Upper lobe of left lung (tissue), 6 donors: ENCODE results near the gene DACT2. TPM values are rescaled to one million over a fixed set of nuclear protein-coding genes. Genes with fewer than 3 reads are reported as not detected.
A peak's percentile ranks its signal among the peaks of the same experiment; 100 is the strongest.
"Not testable (repeated sequence)": the region's sequence is repeated elsewhere in the genome, so short reads cannot be mapped to it uniquely, and the experiment has no call there.

Experiments
- ATAC-seq, 2 donors: fragments of 200-7000 bp; cut with Tn5 transposase; one replicate each; pipeline ENCODE4 v1.9.1; 2022; ENCODE audit warnings: mild to moderate bottlenecking in 2 of 2, moderate library complexity in 2 of 2; ENCODE audit not compliant: low FRiP score in 2 of 2
- DNase-seq, 2 donors: peaks; one replicate each; pipeline ENCODE4 v3.0.0-alpha.2; 2019 to 2020
- H3K27ac ChIP-seq, 4 donors: fragments of 200-600 bp; sonication (generic); one replicate each; pipeline ENCODE4 v1.5.1; 2016 to 2019
- H3K27me3 ChIP-seq, 4 donors: fragments of 200-600 bp; sonication (generic); one replicate each; pipeline ENCODE4 v1.5.1; 2017 to 2019
- H3K36me3 ChIP-seq, 4 donors: fragments of 200-600 bp; sonication (generic); one replicate each; pipeline ENCODE4 v1.5.1; 2016 to 2019
- H3K4me1 ChIP-seq, 4 donors: fragments of 200-600 bp; sonication (generic); one replicate each; pipeline ENCODE4 v1.5.1; 2018 to 2019
- H3K4me3 ChIP-seq, 4 donors: fragments of 200-600 bp; sonication (generic); one replicate each; pipeline ENCODE4 v1.5.1; 2017 to 2019; ENCODE audit warnings: mild to moderate bottlenecking in 2 of 4, moderate library complexity in 1 of 4
- H3K9me3 ChIP-seq, 4 donors: fragments of 200-600 bp; sonication (generic); one replicate each; pipeline ENCODE4 v1.5.1; 2018 to 2019
- EP300 ChIP-seq, 4 donors: sonication (generic); formaldehyde crosslinking; IDR thresholded peaks; one replicate each; pipeline ENCODE4 v1.5.1; 2017; ENCODE audit warnings: antibody characterized with exemption in 4 of 4, control low read depth in 2 of 4
- POLR2A ChIP-seq, 4 donors: fragments of 450-650 bp; IDR thresholded peaks; one replicate each; pipeline ENCODE4 v1.5.1; 2016 to 2017; ENCODE audit warnings: antibody characterized with exemption in 4 of 4, mild to moderate bottlenecking in 2 of 4
- POLR2AphosphoS5 ChIP-seq, 2 donors: sonication (generic); formaldehyde crosslinking; IDR thresholded peaks; one replicate each; pipeline ENCODE4 v1.5.1; 2017; ENCODE audit warnings: antibody characterized with exemption in 2 of 2
- WGBS, 2 donors: methylation state at CpG; one replicate each; pipeline ENCODE4 v1.1.5; 2017 to 2018; 5-methylcytosine and 5-hydroxymethylcytosine counted together
- total RNA-seq, 6 donors: library from RNA; depleted of rRNA in 4 of 6; stranded (reverse); fragments of >200 nt in 4 of 6; gene quantifications; one replicate each; pipeline versions ENCODE4 v1.1.0 to v1.2.1, GENCODE V29; 2016 to 2021
- TF ChIP-seq, protein P1 (sequence below), 6 experiments: fragments of 450-650 bp in 4 of 6; fragments of 200-600 bp in 2 of 6; sonication (generic) in 2 of 6; IDR thresholded peaks; one replicate each; pipeline ENCODE4 v1.5.1; 2016 to 2019; ENCODE audit warnings: antibody characterized with exemption in 6 of 6
- donor health status: DM: no; HTN: no; CAD: no; lungs with moderate emphysema.
- donor health status: DM: no; HTN: yes; CAD: no; lungs with severe emphysema.

The DACT2 gene
- total RNA-seq, 6 donors from 2014 or later, result 0.44 to 13.6 (median 3.2) TPM

DNA sequence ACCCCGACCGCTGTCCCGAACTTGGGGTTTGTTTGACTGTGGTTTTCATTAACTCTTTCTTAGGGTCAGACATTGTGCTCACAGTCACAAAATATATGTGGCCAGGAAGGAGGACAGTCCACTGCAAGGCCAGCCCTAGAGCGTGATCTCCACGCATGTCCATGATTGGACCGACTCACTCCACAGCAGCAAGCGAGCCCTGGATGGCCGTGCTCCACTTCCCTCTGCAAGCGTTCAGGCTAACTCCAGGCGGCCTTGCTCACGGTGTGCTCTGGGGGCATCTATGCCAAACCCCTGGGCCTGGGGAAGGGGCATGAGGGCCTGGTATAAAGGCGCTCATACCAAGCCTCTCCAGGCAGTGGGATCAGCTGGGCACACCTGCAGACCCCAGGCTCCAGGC, 5.6 kb downstream of the DACT2 start:
- peak overlapping the region; percentile 19 to 45 (median 35) for H3K27ac ChIP-seq
- H3K4me1 ChIP-seq, result peaks cover 10 to 33% (median 14%) of the 10 kb centered on the region in 4 donors
- ATAC-seq (no peak), DNase-seq (no peak)
- peaks cover 0 to 2% (median under 1%) of the 10 kb centered on the region in 4 donors for H3K27me3 ChIP-seq
- H3K4me3 ChIP-seq, result no peak overlapping the region
- no peaks in the 10 kb centered on the region for H3K36me3 ChIP-seq
- no peaks in the 10 kb centered on the region for H3K9me3 ChIP-seq
- no peak for TF ChIP-seq POLR2A (IDR thresholded peaks at IDR 0.05)
- TF ChIP-seq, protein P1, sequence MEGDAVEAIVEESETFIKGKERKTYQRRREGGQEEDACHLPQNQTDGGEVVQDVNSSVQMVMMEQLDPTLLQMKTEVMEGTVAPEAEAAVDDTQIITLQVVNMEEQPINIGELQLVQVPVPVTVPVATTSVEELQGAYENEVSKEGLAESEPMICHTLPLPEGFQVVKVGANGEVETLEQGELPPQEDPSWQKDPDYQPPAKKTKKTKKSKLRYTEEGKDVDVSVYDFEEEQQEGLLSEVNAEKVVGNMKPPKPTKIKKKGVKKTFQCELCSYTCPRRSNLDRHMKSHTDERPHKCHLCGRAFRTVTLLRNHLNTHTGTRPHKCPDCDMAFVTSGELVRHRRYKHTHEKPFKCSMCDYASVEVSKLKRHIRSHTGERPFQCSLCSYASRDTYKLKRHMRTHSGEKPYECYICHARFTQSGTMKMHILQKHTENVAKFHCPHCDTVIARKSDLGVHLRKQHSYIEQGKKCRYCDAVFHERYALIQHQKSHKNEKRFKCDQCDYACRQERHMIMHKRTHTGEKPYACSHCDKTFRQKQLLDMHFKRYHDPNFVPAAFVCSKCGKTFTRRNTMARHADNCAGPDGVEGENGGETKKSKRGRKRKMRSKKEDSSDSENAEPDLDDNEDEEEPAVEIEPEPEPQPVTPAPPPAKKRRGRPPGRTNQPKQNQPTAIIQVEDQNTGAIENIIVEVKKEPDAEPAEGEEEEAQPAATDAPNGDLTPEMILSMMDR (IDR thresholded peaks at IDR 0.05), result no peak
- no peak for TF ChIP-seq EP300 (IDR thresholded peaks at IDR 0.05)
- no peak for TF ChIP-seq POLR2AphosphoS5 (IDR thresholded peaks at IDR 0.05)
- 75 to 80% methylated on average over 8 to 12 of the region's 12 CpGs for WGBS, 2 donors

DNA sequence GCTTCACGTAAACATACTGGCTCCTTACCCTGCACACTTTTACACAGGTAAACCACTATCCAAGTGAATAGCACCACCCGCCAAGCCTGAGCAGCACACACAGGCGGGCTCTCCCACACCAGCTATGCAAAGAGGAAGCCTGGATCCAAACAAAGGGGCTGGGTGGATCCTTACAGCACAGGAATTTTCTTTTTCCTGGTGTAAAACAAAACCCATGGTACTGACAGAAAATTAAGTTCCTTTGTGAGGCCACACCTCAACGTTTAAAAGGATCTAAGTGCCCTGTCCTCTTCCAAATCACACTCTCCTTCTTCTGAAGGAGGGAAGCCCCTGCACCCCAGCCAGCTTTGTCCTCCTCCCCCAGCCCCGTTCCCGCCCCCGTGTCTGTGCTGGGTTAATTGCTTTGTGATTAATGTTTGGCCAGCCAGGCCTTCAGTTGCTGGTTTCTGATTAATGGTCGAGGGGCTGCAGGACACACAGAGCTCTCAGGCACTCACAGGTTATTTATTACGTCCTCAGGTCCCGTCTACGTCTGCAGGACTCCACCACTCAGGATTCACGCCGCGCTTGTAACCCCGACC, 6.1 kb downstream of the DACT2 start:
- no peaks in the 10 kb centered on the region for H3K36me3 ChIP-seq
- ATAC-seq (no peak), DNase-seq (no peak)
- no peaks in the 10 kb centered on the region for H3K9me3 ChIP-seq
- H3K27me3 ChIP-seq, result no peaks in the 10 kb centered on the region
- no peak for TF ChIP-seq EP300 (IDR thresholded peaks at IDR 0.05)
- TF ChIP-seq POLR2A (IDR thresholded peaks at IDR 0.05), result no peak
- no peak for TF ChIP-seq POLR2AphosphoS5 (IDR thresholded peaks at IDR 0.05)
- TF ChIP-seq, protein P1 (IDR thresholded peaks at IDR 0.05), result no peak
- WGBS, 2 donors, result 38 to 52% methylated on average over 15 of the region's 15 CpGs
- H3K4me1 ChIP-seq, result peaks cover 8 to 28% (median 14%) of the 10 kb centered on the region in 4 donors
- H3K27ac ChIP-seq, result peak overlapping the region; percentile 19 to 45 (median 35)
- H3K4me3 ChIP-seq, result no peak overlapping the region

DNA sequence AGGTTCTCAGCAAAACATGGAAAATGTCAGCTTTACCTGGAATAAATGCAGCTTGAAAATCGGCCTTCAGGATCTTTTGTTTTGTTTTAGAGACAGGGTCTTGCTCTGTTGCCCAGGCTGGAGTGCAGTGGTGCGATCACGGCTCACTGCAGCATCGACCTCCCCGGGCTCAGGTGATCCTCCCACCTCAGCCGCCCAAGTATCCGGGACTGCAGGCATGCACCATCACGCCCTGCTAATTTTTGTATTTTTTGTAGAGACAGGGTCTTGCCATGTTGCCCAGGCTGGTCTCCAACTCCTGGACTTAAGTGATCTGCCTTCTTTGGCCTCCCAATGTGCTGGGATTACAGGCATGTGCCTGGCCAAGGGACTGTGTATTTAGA, 7.5 kb downstream of the DACT2 start:
- H3K4me3 ChIP-seq, H3K9me3 ChIP-seq, H3K27ac ChIP-seq, ATAC-seq, DNase-seq, H3K36me3 ChIP-seq, H3K27me3 ChIP-seq: not testable (repeated sequence)
- WGBS, 2 donors, result 85 to 89% methylated on average over 8 of the region's 8 CpGs
- H3K4me1 ChIP-seq, result peaks cover 4 to 23% (median 14%) of the 10 kb centered on the region in 4 donors

DNA sequence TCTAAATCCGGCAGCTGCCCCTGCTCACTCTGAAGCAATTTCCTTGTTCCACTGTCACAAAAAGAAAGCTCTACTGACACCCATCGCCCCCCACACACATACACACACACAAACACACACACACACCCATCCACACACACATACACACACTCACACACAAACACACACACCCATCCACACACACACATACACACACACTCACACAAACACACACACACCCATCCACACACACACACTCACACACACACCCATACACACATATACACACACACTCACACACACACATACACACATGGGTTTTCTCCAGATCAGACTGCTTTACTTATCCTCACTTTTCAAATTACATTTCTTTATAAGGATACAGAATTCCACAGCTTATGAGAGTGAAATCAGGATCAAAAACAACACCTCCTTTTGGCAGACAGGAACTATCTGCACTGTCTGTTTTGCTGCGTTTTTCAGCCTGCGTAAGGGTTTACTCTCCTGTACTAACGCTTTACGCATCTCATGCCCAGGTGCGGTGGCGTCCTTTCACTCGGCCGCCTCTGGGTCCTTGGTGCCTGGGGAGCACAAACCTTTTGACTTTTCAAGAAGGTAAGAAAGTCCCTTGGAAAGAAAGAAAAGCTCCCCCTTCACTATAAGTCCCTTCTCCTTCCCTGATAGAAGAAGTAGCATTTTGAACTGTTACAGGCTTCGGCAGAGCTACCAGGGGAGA, 8.0 kb downstream of the DACT2 start:
- Histone ChIP-seq H3K27me3 (no peaks in the 10 kb centered on the region), H3K4me1 (peaks cover 4 to 23% (median 14%) of the 10 kb centered on the region in 4 donors), H3K4me3 (no peak overlapping the region), H3K9me3 (no peaks in the 10 kb centered on the region), H3K27ac (no peak overlapping the region), H3K36me3 (no peaks in the 10 kb centered on the region)
- ATAC-seq, result no peak
- WGBS, 2 donors, result 89 to 92% methylated on average over 11 of the region's 11 CpGs
- TF ChIP-seq POLR2A (IDR thresholded peaks at IDR 0.05), result no peak
- no peak for DNase-seq

DNA sequence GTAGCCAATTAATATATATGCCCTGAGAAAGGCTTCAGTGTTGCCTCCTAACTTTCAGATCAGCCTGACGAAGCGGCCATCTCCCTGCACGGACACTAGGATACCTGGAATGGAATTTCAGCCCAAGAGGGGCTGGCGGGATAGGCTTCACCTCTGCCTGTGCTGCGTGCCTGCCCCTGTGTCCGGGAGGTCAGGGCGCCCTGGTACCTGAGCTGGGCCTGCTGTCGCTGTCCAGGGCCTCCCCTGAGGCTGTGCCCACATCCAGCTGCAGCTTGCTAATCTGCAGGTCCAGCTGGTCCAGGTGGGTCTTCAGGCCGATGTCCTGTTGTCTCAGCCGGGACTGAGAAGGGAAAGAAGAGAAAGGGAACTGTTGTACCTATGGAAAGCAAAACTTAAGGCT, 8.6 kb downstream of the DACT2 start:
- ATAC-seq (no peak), DNase-seq (no peak)
- TF ChIP-seq EP300 (IDR thresholded peaks at IDR 0.05) (no peak), POLR2AphosphoS5 (IDR thresholded peaks at IDR 0.05) (no peak), POLR2A (IDR thresholded peaks at IDR 0.05) (no peak)
- TF ChIP-seq, protein P1 (IDR thresholded peaks at IDR 0.05), result no peak
- H3K4me1 ChIP-seq, result peaks cover 4 to 23% (median 14%) of the 10 kb centered on the region in 4 donors
- no peak overlapping the region for H3K27ac ChIP-seq
- H3K9me3 ChIP-seq, result no peaks in the 10 kb centered on the region
- whole genome bisulfite sequencing, 2 donors, result 89 to 92% methylated on average over 9 to 10 of the region's 10 CpGs
- no peaks in the 10 kb centered on the region for H3K36me3 ChIP-seq
- no peak overlapping the region for H3K4me3 ChIP-seq
- H3K27me3 ChIP-seq, result no peaks in the 10 kb centered on the region

DNA sequence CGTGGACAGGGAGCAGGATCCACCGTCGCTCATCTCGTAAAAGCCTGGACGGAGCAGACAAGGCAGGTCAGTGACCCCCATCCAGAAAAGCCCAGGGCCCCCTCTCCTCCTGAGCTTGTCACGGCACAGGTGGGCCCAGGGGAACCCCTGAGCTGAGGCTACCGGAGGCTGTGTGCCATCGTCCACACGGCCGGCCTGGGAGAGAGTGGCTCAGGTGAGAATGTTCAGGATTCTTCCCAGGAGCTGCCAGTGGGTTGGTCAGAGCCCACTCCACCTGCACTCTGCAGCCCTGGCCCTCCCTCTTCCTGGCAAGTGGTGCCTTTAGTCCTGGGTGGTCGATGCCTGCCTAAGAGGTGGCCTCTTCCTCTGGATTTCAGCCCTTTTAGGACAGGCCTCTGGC, 9.2 kb downstream of the DACT2 start:
- no peak for TF ChIP-seq EP300 (IDR thresholded peaks at IDR 0.05)
- TF ChIP-seq POLR2A (IDR thresholded peaks at IDR 0.05), result no peak
- TF ChIP-seq POLR2AphosphoS5 (IDR thresholded peaks at IDR 0.05), result no peak
- 94 to 100% methylated on average over 5 to 11 of the region's 11 CpGs for WGBS, 2 donors
- no peak for ATAC-seq

More for the DNA sequence above, 9.2 kb downstream of the DACT2 start:
- Histone ChIP-seq H3K4me1 (peaks cover 4 to 22% (median 12%) of the 10 kb centered on the region in 4 donors), H3K4me3 (no peak overlapping the region), H3K27ac (no peak overlapping the region), H3K36me3 (no peaks in the 10 kb centered on the region), H3K9me3 (no peaks in the 10 kb centered on the region), H3K27me3 (no peaks in the 10 kb centered on the region)
- no peak for DNase-seq
